ENCODE data around the gene TOM1L2.

The TOM1L2 gene

GRCh38 chr17:17871913-17872312 is 100.3 kb downstream of the TOM1L2 start:
- Histone ChIP-seq H3K79me2 (ENCODE audit: low read length) (no peaks in the 10 kb centered on the region), H3K36me3 (replicated peaks; ENCODE audit: insufficient read depth, low read length) (no peaks in the 10 kb centered on the region), H3K4me2 (ENCODE audit: low read depth, low read length) (no peak overlapping the region), H3K27me3 (replicated peaks; ENCODE audit: insufficient read depth, low read length) (no peaks in the 10 kb centered on the region), H3K9ac (ENCODE audit: low read length) (no peak overlapping the region), H4K20me1 (ENCODE audit: insufficient read depth, low read length) (no peaks in the 10 kb centered on the region), H3K4me1 (ENCODE audit: low read length) (no peaks in the 10 kb centered on the region), H3K9me2 (replicated peaks; ENCODE audit: insufficient read depth, low read length) (no peaks in the 10 kb centered on the region), H3K9me3 (replicated peaks; ENCODE audit: insufficient read depth, low read length) (no peaks in the 10 kb centered on the region), H3F3A (ENCODE audit: insufficient read depth, low read length) (no peaks in the 10 kb centered on the region), H3K27ac (ENCODE audit: low read length) (no peak overlapping the region), H2AFZ (ENCODE audit: low read length) (no peak overlapping the region), H3K4me3 (ENCODE audit: low read length) (no peak overlapping the region)
- TF ChIP-seq EZH2 (optimal IDR thresholded peaks at IDR 0.05; ENCODE audit: low read depth, low read length): no peak
- TF ChIP-seq CTCF (IDR thresholded peaks at IDR 0.05; ENCODE audit: low read length): no peak
- no peak for TF ChIP-seq EZH2phosphoT487 (IDR thresholded peaks at IDR 0.05; ENCODE audit: low read length)
- no peak for DNase-seq

GRCh38 chr17:17870247-17870646 is 102.0 kb downstream of the TOM1L2 start:
- no peak for DNase-seq
- no peak overlapping the region for H3K4me2 ChIP-seq (ENCODE audit: low read depth, low read length)
- no peaks in the 10 kb centered on the region for H3K27me3 ChIP-seq (replicated peaks; ENCODE audit: insufficient read depth, low read length)
- H3K9me2 ChIP-seq (replicated peaks; ENCODE audit: insufficient read depth, low read length): no peaks in the 10 kb centered on the region
- H3K79me2 ChIP-seq (ENCODE audit: low read length): no peaks in the 10 kb centered on the region
- H3K9ac ChIP-seq (ENCODE audit: low read length): no peak overlapping the region
- no peak for TF ChIP-seq EZH2 (optimal IDR thresholded peaks at IDR 0.05; ENCODE audit: low read depth, low read length)
- TF ChIP-seq CTCF (IDR thresholded peaks at IDR 0.05; ENCODE audit: low read length): no peak
- TF ChIP-seq EZH2phosphoT487 (IDR thresholded peaks at IDR 0.05; ENCODE audit: low read length): no peak
- no peak overlapping the region for H3K4me3 ChIP-seq (ENCODE audit: low read length)
- no peaks in the 10 kb centered on the region for H3K4me1 ChIP-seq (ENCODE audit: low read length)
- no peak overlapping the region for H3K27ac ChIP-seq (ENCODE audit: low read length)
- H3K9me3 ChIP-seq (replicated peaks; ENCODE audit: insufficient read depth, low read length): no peaks in the 10 kb centered on the region
- H3F3A ChIP-seq (ENCODE audit: insufficient read depth, low read length): no peaks in the 10 kb centered on the region
- no peaks in the 10 kb centered on the region for H3K36me3 ChIP-seq (replicated peaks; ENCODE audit: insufficient read depth, low read length)
- H2AFZ ChIP-seq (ENCODE audit: low read length): no peak overlapping the region
- H4K20me1 ChIP-seq (ENCODE audit: insufficient read depth, low read length): no peaks in the 10 kb centered on the region

GRCh38 chr17:17868641-17869522 is 103.3 kb downstream of the TOM1L2 start:
- Histone ChIP-seq H3K27me3 (replicated peaks; ENCODE audit: insufficient read depth, low read length) (no peaks in the 10 kb centered on the region), H3K9me3 (replicated peaks; ENCODE audit: insufficient read depth, low read length) (no peaks in the 10 kb centered on the region), H3F3A (ENCODE audit: insufficient read depth, low read length) (no peaks in the 10 kb centered on the region), H3K36me3 (replicated peaks; ENCODE audit: insufficient read depth, low read length) (no peaks in the 10 kb centered on the region), H3K4me2 (ENCODE audit: low read depth, low read length) (no peak overlapping the region), H3K27ac (ENCODE audit: low read length) (no peak overlapping the region), H2AFZ (ENCODE audit: low read length) (no peak overlapping the region), H3K9ac (ENCODE audit: low read length) (no peak overlapping the region), H3K9me2 (replicated peaks; ENCODE audit: insufficient read depth, low read length) (no peaks in the 10 kb centered on the region), H4K20me1 (ENCODE audit: insufficient read depth, low read length) (no peaks in the 10 kb centered on the region), H3K79me2 (ENCODE audit: low read length) (no peaks in the 10 kb centered on the region), H3K4me3 (ENCODE audit: low read length) (no peak overlapping the region), H3K4me1 (ENCODE audit: low read length) (no peaks in the 10 kb centered on the region)
- TF ChIP-seq EZH2 (optimal IDR thresholded peaks at IDR 0.05; ENCODE audit: low read depth, low read length) (no peak), CTCF (IDR thresholded peaks at IDR 0.05; ENCODE audit: low read length) (no peak), EZH2phosphoT487 (IDR thresholded peaks at IDR 0.05; ENCODE audit: low read length) (no peak)
- no peak for DNase-seq

Measured in MM.1S (cell line).